Esophagus squamous epithelium (tissue), 5 donors: Measurements from ENCODE around the gene CDH13. TPM values are rescaled to one million over a fixed set of nuclear protein-coding genes. Genes with fewer than 3 reads are reported as not detected.

Experiments used
- DNase-seq: peaks from one replicate; lab custom pipeline; 2025; lab: John Stamatoyannopoulos, UW
- H3K27ac ChIP-seq, 4 donors: fragments of 200-600 bp; sonication (generic); one replicate each; pipeline ENCODE4 v1.5.1; 2016 to 2019; ENCODE audit warnings: mild to moderate bottlenecking in 1 of 4
- H3K27me3 ChIP-seq, 4 donors: fragments of 200-600 bp; sonication (generic); 1 replicate in 3 of 4; 2 replicates in 1 of 4; pipeline versions ENCODE4 v1.5.1 to v1.6.0; 2017 to 2021; ENCODE audit warnings: antibody characterized with exemption in 1 of 4
- H3K36me3 ChIP-seq, 3 donors: fragments of 200-600 bp; sonication (generic); one replicate each; pipeline ENCODE4 v1.5.1; 2016 to 2019
- H3K4me1 ChIP-seq, 3 donors: fragments of 200-600 bp; sonication (generic); one replicate each; pipeline ENCODE4 v1.5.1; 2017 to 2019
- H3K4me3 ChIP-seq, 4 donors: fragments of 200-600 bp; sonication (generic); 1 replicate in 3 of 4; 2 replicates in 1 of 4; pipeline ENCODE4 v1.5.1; 2016 to 2019; ENCODE audit warnings: mild to moderate bottlenecking in 2 of 4, moderate library complexity in 1 of 4
- H3K9me3 ChIP-seq, 3 donors: fragments of 200-600 bp; sonication (generic); one replicate each; pipeline ENCODE4 v1.5.1; 2016 to 2019
- CTCF ChIP-seq, 6 experiments: fragments of 450-650 bp in 4 of 6; fragments of 200-600 bp in 2 of 6; sonication (generic) in 2 of 6; IDR thresholded peaks; one replicate each; pipeline ENCODE4 v1.5.1; 2016 to 2019; ENCODE audit warnings: antibody characterized with exemption in 6 of 6, mild to moderate bottlenecking in 4 of 6, moderate library complexity in 4 of 6
- POLR2A ChIP-seq, 4 donors: fragments of 450-650 bp; IDR thresholded peaks; one replicate each; pipeline ENCODE4 v1.6.1; 2017; ENCODE audit warnings: antibody characterized with exemption in 4 of 4, mild to moderate bottlenecking in 4 of 4, moderate library complexity in 3 of 4
- WGBS, 2 donors: methylation state at CpG; one replicate each; pipeline ENCODE4 v1.1.5; 2018; 5-methylcytosine and 5-hydroxymethylcytosine counted together
- intact Hi-C: fragments of 100-400 bp; cut with DNase I; formaldehyde crosslinking; loops from one replicate; pipeline ENCODE4 v1.15.0; 2022
- total RNA-seq, 4 donors: library from RNA; depleted of rRNA; stranded (reverse); fragments of >200 nt; gene quantifications; one replicate each; pipeline ENCODE4 v1.1.0, GENCODE V29; 2016
- donor health status: DM: yes; HTN: yes; CAD: no.

Gene CDH13
- total RNA-seq, 4 donors from 2014 or later: 6.9 to 31.9 (median 21.1) TPM

- H3K27ac ChIP-seq: no peak overlapping the region
- intact Hi-C loops: no loop called here
- no peaks in the 10 kb centered on the region for H3K4me1 ChIP-seq
- no peaks in the 10 kb centered on the region for H3K27me3 ChIP-seq
- 55 to 63% methylated on average over 5 of the region's 5 CpGs for WGBS, 2 donors
- H3K4me3 ChIP-seq: no peak overlapping the region
- no peak for DNase-seq
- no peaks in the 10 kb centered on the region for H3K36me3 ChIP-seq
- TF ChIP-seq POLR2A (IDR thresholded peaks at IDR 0.05) (no peak), CTCF (IDR thresholded peaks at IDR 0.05) (no peak)
- H3K9me3 ChIP-seq: no peaks in the 10 kb centered on the region
Observed at GRCh38 chr16:82843606-82844271, 217.0 kb downstream of the CDH13 start.

GRCh38 chr16:82845116-82845515, 218.3 kb downstream of the CDH13 start:
- no peak overlapping the region for H3K4me3 ChIP-seq
- DNase-seq: no peak
- H3K9me3 ChIP-seq: no peaks in the 10 kb centered on the region
- 49 to 79% methylated on average over 3 of the region's 3 CpGs for WGBS, 2 donors
- no peak overlapping the region for H3K27ac ChIP-seq
- no peaks in the 10 kb centered on the region for H3K27me3 ChIP-seq
- no peaks in the 10 kb centered on the region for H3K4me1 ChIP-seq
- no peak for TF ChIP-seq POLR2A (IDR thresholded peaks at IDR 0.05)
- no peak for TF ChIP-seq CTCF (IDR thresholded peaks at IDR 0.05)
- intact Hi-C loops: no loop called here
- H3K36me3 ChIP-seq: no peaks in the 10 kb centered on the region

GRCh38 chr16:82846806-82847205, 220.0 kb downstream of the CDH13 start:
- Histone ChIP-seq H3K27me3 (no peaks in the 10 kb centered on the region), H3K36me3 (no peaks in the 10 kb centered on the region), H3K27ac (no peak overlapping the region), H3K4me3 (no peak overlapping the region), H3K4me1 (no peaks in the 10 kb centered on the region), H3K9me3 (no peaks in the 10 kb centered on the region)
- DNase-seq: no peak
- intact Hi-C loops: no loop called here
- no peak for TF ChIP-seq POLR2A (IDR thresholded peaks at IDR 0.05)
- no peak for TF ChIP-seq CTCF (IDR thresholded peaks at IDR 0.05)
- 85 to 95% methylated on average over 1 of the region's 1 CpG for WGBS, 2 donors

GRCh38 chr16:82848013-82848412, 221.2 kb downstream of the CDH13 start:
- H3K27me3 ChIP-seq: no peaks in the 10 kb centered on the region
- no peaks in the 10 kb centered on the region for H3K36me3 ChIP-seq
- intact Hi-C loops: no loop called here
- no peak overlapping the region for H3K27ac ChIP-seq
- no peak for DNase-seq
- no peaks in the 10 kb centered on the region for H3K9me3 ChIP-seq
- H3K4me3 ChIP-seq: no peak overlapping the region
- no peak for TF ChIP-seq POLR2A (IDR thresholded peaks at IDR 0.05)
- no peaks in the 10 kb centered on the region for H3K4me1 ChIP-seq

- H3K27me3 ChIP-seq: no peaks in the 10 kb centered on the region
- H3K4me1 ChIP-seq: no peaks in the 10 kb centered on the region
- H3K4me3 ChIP-seq: no peak overlapping the region
- no peaks in the 10 kb centered on the region for H3K36me3 ChIP-seq
- intact Hi-C loops: no loop called here
- 41 to 53% methylated on average over 3 of the region's 3 CpGs for WGBS, 2 donors
- no peak for DNase-seq
- H3K9me3 ChIP-seq: no peaks in the 10 kb centered on the region
- TF ChIP-seq POLR2A (IDR thresholded peaks at IDR 0.05) (no peak), CTCF (IDR thresholded peaks at IDR 0.05) (no peak)
- H3K27ac ChIP-seq: no peak overlapping the region
Observed at GRCh38 chr16:82852388-82853008, 225.7 kb downstream of the CDH13 start.
